ENCODE data around the gene APOC3. TPM values are rescaled to one million over a fixed set of nuclear protein-coding genes. Genes with fewer than 3 reads are reported as not detected.

APOC3 gene
- total and polyA plus RNA-seq, 9 of the 15 experiments (the other 6 are each of a cell fraction or from before 2014, with no cell fraction given): 1.1 TPM; not detected in 8

DNA sequence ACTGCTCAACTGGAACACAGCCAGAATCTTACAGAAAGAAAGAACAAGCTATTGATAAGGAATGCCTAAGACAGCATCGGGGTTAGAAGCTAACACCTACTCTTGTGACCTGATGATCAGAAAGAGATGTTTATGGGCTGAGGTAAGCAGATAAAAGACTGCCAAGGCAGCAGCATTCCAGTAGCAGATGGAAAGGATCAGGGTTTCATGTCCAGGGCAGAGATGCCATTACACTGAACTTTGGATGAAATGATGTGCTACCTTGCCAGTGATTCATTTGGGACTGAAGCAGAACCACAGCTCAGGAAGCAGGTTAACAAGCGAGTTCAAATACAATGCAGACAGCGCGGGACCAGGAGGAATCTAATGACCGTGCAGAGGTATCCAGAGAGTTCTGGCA lies 34.8 kb downstream of the APOC3 start:
- Histone ChIP-seq H3K4me2 (ENCODE audit: insufficient read depth, low read length) (no peak overlapping the region), H2AFZ (ENCODE audit: low read depth, low read length) (no peak overlapping the region), H3K9me3 (replicated peaks; ENCODE audit: control insufficient read depth, insufficient read depth, low read depth, low read length) (no peaks in the 10 kb centered on the region), H3K79me2 (ENCODE audit: control insufficient read depth, insufficient read depth, low read length) (no peaks in the 10 kb centered on the region), H3K27ac (ENCODE audit: extremely low read depth, low read depth, low read length) (no peak overlapping the region), H3K9ac (ENCODE audit: insufficient read depth in 1 of 2, low read depth in 2 of 2, low read length in 2 of 2) (no peak overlapping the region), H3K9me1 (ENCODE audit: control insufficient read depth, insufficient read depth, low read length) (no peaks in the 10 kb centered on the region), H3K4me3 (no peak overlapping the region), H4K20me1 (replicated peaks; ENCODE audit: control insufficient read depth, insufficient read depth, low read length) (no peaks in the 10 kb centered on the region), H3K4me1 (replicated peaks in 1 of 2; ENCODE audit: control insufficient read depth in 2 of 2, insufficient read depth in 2 of 2, low read length in 2 of 2) (peaks cover 5 to 12% of the 10 kb centered on the region in 2 experiments; a peak in 4 of 5 replicates), H3K36me3 (ENCODE audit: control insufficient read depth, insufficient read depth, low read length) (peaks cover 76% of the 10 kb centered on the region), H3K27me3 (ENCODE audit: control insufficient read depth in 2 of 2, insufficient read depth in 2 of 2, low read length in 2 of 2) (no peaks in the 10 kb centered on the region)
- BruUV-seq (replicated peaks): no TSS peak
- intact Hi-C loops (cut with micrococcal nuclease) (no loop called here), in situ Hi-C loops (cut with MboI) (no loop called here)
- POLR2A ChIA-PET: no interaction called here
- TF ChIP-seq, protein P1, sequence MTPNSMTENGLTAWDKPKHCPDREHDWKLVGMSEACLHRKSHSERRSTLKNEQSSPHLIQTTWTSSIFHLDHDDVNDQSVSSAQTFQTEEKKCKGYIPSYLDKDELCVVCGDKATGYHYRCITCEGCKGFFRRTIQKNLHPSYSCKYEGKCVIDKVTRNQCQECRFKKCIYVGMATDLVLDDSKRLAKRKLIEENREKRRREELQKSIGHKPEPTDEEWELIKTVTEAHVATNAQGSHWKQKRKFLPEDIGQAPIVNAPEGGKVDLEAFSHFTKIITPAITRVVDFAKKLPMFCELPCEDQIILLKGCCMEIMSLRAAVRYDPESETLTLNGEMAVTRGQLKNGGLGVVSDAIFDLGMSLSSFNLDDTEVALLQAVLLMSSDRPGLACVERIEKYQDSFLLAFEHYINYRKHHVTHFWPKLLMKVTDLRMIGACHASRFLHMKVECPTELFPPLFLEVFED (CRISPR knock-in tag; conservative IDR thresholded peaks at IDR 0.05): no peak
- TF ChIP-seq TGIF2 (CRISPR knock-in tag; IDR thresholded peaks at IDR 0.05) (no peak), CC2D1A (IDR thresholded peaks at IDR 0.05) (no peak), ZNF263 (CRISPR knock-in tag; IDR thresholded peaks at IDR 0.05; ENCODE audit: borderline replicate concordance) (no peak), KDM5B (IDR thresholded peaks at IDR 0.05; ENCODE audit: insufficient replicate concordance, low read depth, low read length) (no peak), CAMTA2 (CRISPR knock-in tag; conservative IDR thresholded peaks at IDR 0.05) (no peak), ZNF830 (CRISPR knock-in tag; IDR thresholded peaks at IDR 0.05) (no peak), FOSL1 (tag; conservative IDR thresholded peaks at IDR 0.05) (no peak), CBX5 (IDR thresholded peaks at IDR 0.05; ENCODE audit: borderline replicate concordance, low read depth) (no peak), MTF1 (CRISPR knock-in tag; IDR thresholded peaks at IDR 0.05; ENCODE audit: borderline replicate concordance) (no peak), HNRNPLL (IDR thresholded peaks at IDR 0.05; ENCODE audit: low read depth, low read length, poor library complexity, severe bottlenecking) (no peak)
- TF ChIP-seq, protein P2, sequence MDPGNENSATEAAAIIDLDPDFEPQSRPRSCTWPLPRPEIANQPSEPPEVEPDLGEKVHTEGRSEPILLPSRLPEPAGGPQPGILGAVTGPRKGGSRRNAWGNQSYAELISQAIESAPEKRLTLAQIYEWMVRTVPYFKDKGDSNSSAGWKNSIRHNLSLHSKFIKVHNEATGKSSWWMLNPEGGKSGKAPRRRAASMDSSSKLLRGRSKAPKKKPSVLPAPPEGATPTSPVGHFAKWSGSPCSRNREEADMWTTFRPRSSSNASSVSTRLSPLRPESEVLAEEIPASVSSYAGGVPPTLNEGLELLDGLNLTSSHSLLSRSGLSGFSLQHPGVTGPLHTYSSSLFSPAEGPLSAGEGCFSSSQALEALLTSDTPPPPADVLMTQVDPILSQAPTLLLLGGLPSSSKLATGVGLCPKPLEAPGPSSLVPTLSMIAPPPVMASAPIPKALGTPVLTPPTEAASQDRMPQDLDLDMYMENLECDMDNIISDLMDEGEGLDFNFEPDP (CRISPR knock-in tag; IDR thresholded peaks at IDR 0.05): no peak
- TF ChIP-seq, protein P3, sequence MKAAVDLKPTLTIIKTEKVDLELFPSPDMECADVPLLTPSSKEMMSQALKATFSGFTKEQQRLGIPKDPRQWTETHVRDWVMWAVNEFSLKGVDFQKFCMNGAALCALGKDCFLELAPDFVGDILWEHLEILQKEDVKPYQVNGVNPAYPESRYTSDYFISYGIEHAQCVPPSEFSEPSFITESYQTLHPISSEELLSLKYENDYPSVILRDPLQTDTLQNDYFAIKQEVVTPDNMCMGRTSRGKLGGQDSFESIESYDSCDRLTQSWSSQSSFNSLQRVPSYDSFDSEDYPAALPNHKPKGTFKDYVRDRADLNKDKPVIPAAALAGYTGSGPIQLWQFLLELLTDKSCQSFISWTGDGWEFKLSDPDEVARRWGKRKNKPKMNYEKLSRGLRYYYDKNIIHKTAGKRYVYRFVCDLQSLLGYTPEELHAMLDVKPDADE (conservative IDR thresholded peaks at IDR 0.05; ENCODE audit: control insufficient read depth, low read depth, low read length): no peak
- TF ChIP-seq, protein P4, sequence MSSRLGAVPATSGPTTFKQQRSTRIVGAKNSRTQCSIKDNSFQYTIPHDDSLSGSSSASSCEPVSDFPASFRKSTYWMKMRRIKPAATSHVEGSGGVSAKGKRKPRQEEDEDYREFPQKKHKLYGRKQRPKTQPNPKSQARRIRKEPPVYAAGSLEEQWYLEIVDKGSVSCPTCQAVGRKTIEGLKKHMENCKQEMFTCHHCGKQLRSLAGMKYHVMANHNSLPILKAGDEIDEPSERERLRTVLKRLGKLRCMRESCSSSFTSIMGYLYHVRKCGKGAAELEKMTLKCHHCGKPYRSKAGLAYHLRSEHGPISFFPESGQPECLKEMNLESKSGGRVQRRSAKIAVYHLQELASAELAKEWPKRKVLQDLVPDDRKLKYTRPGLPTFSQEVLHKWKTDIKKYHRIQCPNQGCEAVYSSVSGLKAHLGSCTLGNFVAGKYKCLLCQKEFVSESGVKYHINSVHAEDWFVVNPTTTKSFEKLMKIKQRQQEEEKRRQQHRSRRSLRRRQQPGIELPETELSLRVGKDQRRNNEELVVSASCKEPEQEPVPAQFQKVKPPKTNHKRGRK (tag; IDR thresholded peaks at IDR 0.05): no peak
- WGBS (ENCODE audit: insufficient coverage, low coverage, missing lambda C conversion rate): 82% methylated on average over 5 of the region's 5 CpGs
- no peak for DNase-seq (ENCODE audit: extremely low read depth in 1 of 4, low spot score in 3 of 4)
- CTCF ChIA-PET (ENCODE audit: low intra/inter-chr PET ratio): no interaction called here
- no peak for ATAC-seq
- FAIRE-seq: no peak

All from K562 (cell line).